Esophagus (tissue), 2 donors: ENCODE data around the gene RAD51B. TPM values are rescaled to one million over a fixed set of nuclear protein-coding genes. Genes with fewer than 3 reads are reported as not detected.

ENCODE experiments used
- H3K27ac ChIP-seq, 2 donors: one replicate each; pipeline ENCODE4 v1.5.1; 2013; ENCODE audit warnings: low read depth in 2 of 2, mild to moderate bottlenecking in 2 of 2, inconsistent platforms in 1 of 2, low read length in 1 of 2, moderate library complexity in 1 of 2
- H3K27me3 ChIP-seq, 2 donors: one replicate each; pipeline ENCODE4 v1.6.1; 2013; ENCODE audit warnings: low read length in 2 of 2, control low read depth in 1 of 2, mild to moderate bottlenecking in 1 of 2; ENCODE audit not compliant: insufficient read depth in 2 of 2, control insufficient read depth in 1 of 2
- H3K36me3 ChIP-seq, 2 donors: one replicate each; pipeline ENCODE4 v1.6.1; 2013; ENCODE audit warnings: low read length in 1 of 2; ENCODE audit not compliant: control insufficient read depth in 2 of 2, insufficient read depth in 2 of 2
- H3K4me1 ChIP-seq, 2 donors: one replicate each; pipeline ENCODE4 v1.6.1; 2013; ENCODE audit warnings: low read length in 1 of 2; ENCODE audit not compliant: control insufficient read depth in 2 of 2, insufficient read depth in 2 of 2
- H3K4me3 ChIP-seq, 2 donors: one replicate each; pipeline ENCODE4 v1.5.1; 2013; ENCODE audit warnings: low read length in 2 of 2, mild to moderate bottlenecking in 2 of 2, low read depth in 1 of 2, moderate library complexity in 1 of 2
- H3K9me3 ChIP-seq, 2 donors: one replicate each; pipeline ENCODE4 v1.6.1; 2013; ENCODE audit warnings: mild to moderate bottlenecking in 2 of 2, low read depth in 1 of 2, low read length in 1 of 2, moderate library complexity in 1 of 2; ENCODE audit not compliant: control insufficient read depth in 2 of 2, insufficient read depth in 1 of 2
- WGBS, 2 donors: extraction: QIAGEN DNeasy Blood & Tissue Kit; methylation state at CpG; one replicate each; pipeline ENCODE4 v1.1.7; 2013; 5-methylcytosine and 5-hydroxymethylcytosine counted together
- polyA plus RNA-seq, 2 donors: library from polyadenylated mRNA; stranded (reverse); fragments of 200-250 nt; gene quantifications; one replicate each; pipeline ENCODE4 v1.2.3, GENCODE V29; 2013
- donor health status: healthy with polysubstance abuse.
- donor health status: Bipolar disorder and iron deficiency.

RAD51B gene
- polyA plus RNA-seq, 2 donors, result 3.2 to 4.0 TPM

DNA sequence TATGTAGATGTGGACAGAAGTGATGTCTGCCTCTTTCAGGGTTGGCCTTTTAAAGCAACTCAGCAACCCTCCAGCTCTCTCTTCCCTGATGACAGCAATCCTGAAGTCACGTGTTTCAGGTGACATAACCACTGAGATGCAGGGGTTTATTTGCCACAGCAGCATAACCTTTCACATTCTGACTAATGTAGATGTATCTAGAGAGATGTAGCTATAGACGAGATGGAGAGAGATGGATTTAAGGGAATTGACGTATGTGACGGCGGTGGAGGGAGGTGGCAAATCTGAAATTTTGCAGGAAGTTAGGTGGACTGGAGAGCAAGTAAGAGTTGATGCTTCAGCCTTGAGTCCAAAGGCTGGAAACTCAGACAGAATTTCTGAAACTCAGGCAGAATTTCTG is 847.3 kb downstream of the RAD51B start:
- no peak overlapping the region for H3K4me3 ChIP-seq
- peaks cover 15 to 20% of the 10 kb centered on the region in 2 donors for H3K4me1 ChIP-seq
- H3K27me3 ChIP-seq, result no peaks in the 10 kb centered on the region
- peak overlapping the region; percentile 52 for H3K27ac ChIP-seq
- WGBS, 2 donors, result 88 to 92% methylated on average over 5 of the region's 5 CpGs
- no peaks in the 10 kb centered on the region for H3K36me3 ChIP-seq
- no peaks in the 10 kb centered on the region for H3K9me3 ChIP-seq

- H3K27ac ChIP-seq, result peak overlapping the region; percentile 52 to 87
- no peaks in the 10 kb centered on the region for H3K9me3 ChIP-seq
- no peaks in the 10 kb centered on the region for H3K27me3 ChIP-seq
- H3K4me1 ChIP-seq, result peaks cover 15 to 20% of the 10 kb centered on the region in 2 donors
- H3K4me3 ChIP-seq, result no peak overlapping the region
- H3K36me3 ChIP-seq, result no peaks in the 10 kb centered on the region
These were observed 847.8 kb downstream of the RAD51B start for GRCh38 chr14:68667313-68667791.

GRCh38 chr14:68668028-68668427 is 848.4 kb downstream of the RAD51B start:
- no peaks in the 10 kb centered on the region for H3K36me3 ChIP-seq
- H3K27ac ChIP-seq, result peak overlapping the region; percentile 73 to 87
- H3K4me1 ChIP-seq, result peaks cover 15 to 22% of the 10 kb centered on the region in 2 donors
- no peak overlapping the region for H3K4me3 ChIP-seq
- no peaks in the 10 kb centered on the region for H3K9me3 ChIP-seq
- 94% methylated on average over 4 of the region's 4 CpGs for WGBS, 2 donors
- H3K27me3 ChIP-seq, result no peaks in the 10 kb centered on the region

GRCh38 chr14:68668531-68668930 is 849.0 kb downstream of the RAD51B start:
- Histone ChIP-seq H3K36me3 (no peaks in the 10 kb centered on the region), H3K27ac (peak overlapping the region; percentile 75 to 87), H3K4me1 (peaks cover 15 to 22% of the 10 kb centered on the region in 2 donors), H3K27me3 (no peaks in the 10 kb centered on the region), H3K9me3 (no peaks in the 10 kb centered on the region), H3K4me3 (no peak overlapping the region)
- 81 to 88% methylated on average over 7 of the region's 7 CpGs for WGBS, 2 donors

DNA sequence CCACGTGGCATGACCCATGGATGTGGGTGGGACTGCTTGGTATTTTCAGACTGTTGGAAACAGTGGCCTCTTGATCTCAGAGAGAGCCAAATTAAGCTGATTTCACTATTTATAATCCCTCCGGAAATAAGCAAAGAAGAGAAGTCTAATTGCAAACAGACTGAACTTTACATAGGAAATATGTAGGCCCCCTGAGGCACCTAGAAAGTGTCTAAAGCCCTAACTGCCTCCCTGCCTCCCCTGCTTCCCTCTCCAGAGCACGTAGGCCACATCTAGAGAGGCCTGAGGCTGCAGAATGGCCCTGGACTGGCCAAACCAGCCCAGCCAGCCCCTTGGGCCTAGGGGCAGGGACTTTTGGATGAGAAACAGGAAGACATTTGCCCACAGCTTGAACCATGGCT is 849.5 kb downstream of the RAD51B start:
- Histone ChIP-seq H3K36me3 (no peaks in the 10 kb centered on the region), H3K9me3 (no peaks in the 10 kb centered on the region), H3K4me3 (no peak overlapping the region), H3K4me1 (peaks cover 15 to 22% of the 10 kb centered on the region in 2 donors), H3K27ac (peak overlapping the region; percentile 82 to 87), H3K27me3 (no peaks in the 10 kb centered on the region)
- WGBS, 2 donors, result 41 to 58% methylated on average over 3 of the region's 3 CpGs

GRCh38 chr14:68669603-68670358 is 850.2 kb downstream of the RAD51B start:
- Histone ChIP-seq H3K4me1 (peaks cover 15 to 22% of the 10 kb centered on the region in 2 donors), H3K36me3 (no peaks in the 10 kb centered on the region), H3K27ac (peak overlapping the region; percentile 82 to 87), H3K27me3 (no peaks in the 10 kb centered on the region), H3K4me3 (no peak overlapping the region), H3K9me3 (no peaks in the 10 kb centered on the region)
- WGBS, 2 donors, result 71 to 73% methylated on average over 14 of the region's 14 CpGs

- no peak overlapping the region for H3K4me3 ChIP-seq
- peaks cover 15 to 22% of the 10 kb centered on the region in 2 donors for H3K4me1 ChIP-seq
- H3K27ac ChIP-seq, result peak overlapping the region; percentile 82 to 87
- WGBS, 2 donors, result 90 to 92% methylated on average over 1 of the region's 1 CpG
- H3K36me3 ChIP-seq, result no peaks in the 10 kb centered on the region
- H3K9me3 ChIP-seq, result no peaks in the 10 kb centered on the region
- no peaks in the 10 kb centered on the region for H3K27me3 ChIP-seq
These were observed 850.8 kb downstream of the RAD51B start for GRCh38 chr14:68670359-68670715.

- Histone ChIP-seq H3K27me3 (no peaks in the 10 kb centered on the region), H3K27ac (peak overlapping the region; percentile 43 to 51), H3K4me3 (no peak overlapping the region), H3K36me3 (no peaks in the 10 kb centered on the region), H3K4me1 (peaks cover 15 to 25% of the 10 kb centered on the region in 2 donors), H3K9me3 (no peaks in the 10 kb centered on the region)
- 51 to 54% methylated on average over 2 of the region's 2 CpGs for WGBS, 2 donors
These were observed 852.3 kb downstream of the RAD51B start for GRCh38 chr14:68671909-68672308.

- 35 to 48% methylated on average over 3 of the region's 3 CpGs for WGBS, 2 donors
- Histone ChIP-seq H3K27me3 (no peaks in the 10 kb centered on the region), H3K27ac (no peak overlapping the region), H3K36me3 (no peaks in the 10 kb centered on the region), H3K9me3 (no peaks in the 10 kb centered on the region), H3K4me3 (no peak overlapping the region), H3K4me1 (peaks cover 15 to 30% of the 10 kb centered on the region in 2 donors)
These were observed 853.2 kb downstream of the RAD51B start for GRCh38 chr14:68672609-68673285.
